HL-60 (cell line): ENCODE data around the gene DESI1.
A peak's percentile ranks its signal among the peaks of the same experiment; 100 is the strongest.

Source experiments
- DNase-seq, 2 experiments: peaks; one replicate each; pipeline ENCODE4 v3.0.0-alpha.2; 2010 to 2020; ENCODE audit warnings: low read depth in 1 of 2, low spot score in 1 of 2
- H3K27ac ChIP-seq: fragments of 250-450 bp; sonication (Bioruptor Pico); replicated peaks from 2 replicates; pipeline ENCODE4 v1.5.1; 2020; ENCODE audit warnings: mild to moderate bottlenecking, moderate library complexity
- H3K27me3 ChIP-seq: fragments of 250-450 bp; sonication (Bioruptor Pico); 2 replicates; pipeline ENCODE4 v1.5.1; 2021; ENCODE audit warnings: mild to moderate bottlenecking, moderate library complexity; ENCODE audit not compliant: insufficient read depth, poor library complexity, severe bottlenecking
- H3K4me3 ChIP-seq: replicated peaks from 2 replicates; pipeline ENCODE4 v1.5.1; 2011; ENCODE audit warnings: mild to moderate bottlenecking, control low read depth, low read length; ENCODE audit not compliant: insufficient read depth
- GABPA ChIP-seq: IDR thresholded peaks from 2 replicates; pipeline ENCODE4 v1.6.1; 2012; ENCODE audit warnings: low read depth
- POLR2AphosphoS5 ChIP-seq: IDR thresholded peaks from 2 replicates; pipeline ENCODE4 v1.6.1; 2012; ENCODE audit warnings: low read depth
- SPI1 ChIP-seq: IDR thresholded peaks from 2 replicates; pipeline ENCODE4 v1.6.1; 2012; ENCODE audit warnings: low read depth, mild to moderate bottlenecking, borderline replicate concordance
- TF ChIP-seq, protein P1 (sequence below): IDR thresholded peaks from one replicate; pipeline ENCODE4 v1.5.1; 2011; ENCODE audit warnings: low read length, control low read depth, inconsistent platforms; ENCODE audit not compliant: insufficient read depth
- TF ChIP-seq, protein P2 (sequence below): IDR thresholded peaks from 2 replicates; pipeline ENCODE4 v1.6.1; 2012; ENCODE audit warnings: low read depth; ENCODE audit not compliant: insufficient replicate concordance

Gene DESI1

DNA sequence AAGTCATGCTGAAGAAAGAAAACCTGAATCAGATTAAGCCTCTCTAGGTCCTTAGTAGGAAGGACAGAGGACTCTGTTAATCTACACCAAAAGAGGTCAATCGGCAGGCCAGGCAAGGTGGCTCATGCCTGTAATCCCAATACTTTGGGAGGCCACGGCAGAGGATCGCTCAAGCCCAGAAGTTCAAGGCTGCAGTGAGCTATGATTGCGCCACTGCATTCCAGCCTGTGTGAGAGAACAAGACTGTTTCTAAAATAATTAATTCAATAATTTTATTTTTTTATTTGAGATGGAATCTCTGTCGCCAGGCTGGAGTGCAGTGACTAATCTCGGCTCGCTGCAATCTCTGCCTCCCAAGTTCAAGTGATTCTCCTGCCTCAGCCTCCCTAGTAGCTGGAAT, 4.7 kb upstream of the DESI1 start:
- no peak overlapping the region for H3K27ac ChIP-seq
- no peak overlapping the region for H3K4me3 ChIP-seq
- TF ChIP-seq SPI1 (no peak), GABPA (no peak), POLR2AphosphoS5 (no peak)
- TF ChIP-seq, protein P1, sequence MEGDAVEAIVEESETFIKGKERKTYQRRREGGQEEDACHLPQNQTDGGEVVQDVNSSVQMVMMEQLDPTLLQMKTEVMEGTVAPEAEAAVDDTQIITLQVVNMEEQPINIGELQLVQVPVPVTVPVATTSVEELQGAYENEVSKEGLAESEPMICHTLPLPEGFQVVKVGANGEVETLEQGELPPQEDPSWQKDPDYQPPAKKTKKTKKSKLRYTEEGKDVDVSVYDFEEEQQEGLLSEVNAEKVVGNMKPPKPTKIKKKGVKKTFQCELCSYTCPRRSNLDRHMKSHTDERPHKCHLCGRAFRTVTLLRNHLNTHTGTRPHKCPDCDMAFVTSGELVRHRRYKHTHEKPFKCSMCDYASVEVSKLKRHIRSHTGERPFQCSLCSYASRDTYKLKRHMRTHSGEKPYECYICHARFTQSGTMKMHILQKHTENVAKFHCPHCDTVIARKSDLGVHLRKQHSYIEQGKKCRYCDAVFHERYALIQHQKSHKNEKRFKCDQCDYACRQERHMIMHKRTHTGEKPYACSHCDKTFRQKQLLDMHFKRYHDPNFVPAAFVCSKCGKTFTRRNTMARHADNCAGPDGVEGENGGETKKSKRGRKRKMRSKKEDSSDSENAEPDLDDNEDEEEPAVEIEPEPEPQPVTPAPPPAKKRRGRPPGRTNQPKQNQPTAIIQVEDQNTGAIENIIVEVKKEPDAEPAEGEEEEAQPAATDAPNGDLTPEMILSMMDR = no peak
- TF ChIP-seq, protein P2, sequence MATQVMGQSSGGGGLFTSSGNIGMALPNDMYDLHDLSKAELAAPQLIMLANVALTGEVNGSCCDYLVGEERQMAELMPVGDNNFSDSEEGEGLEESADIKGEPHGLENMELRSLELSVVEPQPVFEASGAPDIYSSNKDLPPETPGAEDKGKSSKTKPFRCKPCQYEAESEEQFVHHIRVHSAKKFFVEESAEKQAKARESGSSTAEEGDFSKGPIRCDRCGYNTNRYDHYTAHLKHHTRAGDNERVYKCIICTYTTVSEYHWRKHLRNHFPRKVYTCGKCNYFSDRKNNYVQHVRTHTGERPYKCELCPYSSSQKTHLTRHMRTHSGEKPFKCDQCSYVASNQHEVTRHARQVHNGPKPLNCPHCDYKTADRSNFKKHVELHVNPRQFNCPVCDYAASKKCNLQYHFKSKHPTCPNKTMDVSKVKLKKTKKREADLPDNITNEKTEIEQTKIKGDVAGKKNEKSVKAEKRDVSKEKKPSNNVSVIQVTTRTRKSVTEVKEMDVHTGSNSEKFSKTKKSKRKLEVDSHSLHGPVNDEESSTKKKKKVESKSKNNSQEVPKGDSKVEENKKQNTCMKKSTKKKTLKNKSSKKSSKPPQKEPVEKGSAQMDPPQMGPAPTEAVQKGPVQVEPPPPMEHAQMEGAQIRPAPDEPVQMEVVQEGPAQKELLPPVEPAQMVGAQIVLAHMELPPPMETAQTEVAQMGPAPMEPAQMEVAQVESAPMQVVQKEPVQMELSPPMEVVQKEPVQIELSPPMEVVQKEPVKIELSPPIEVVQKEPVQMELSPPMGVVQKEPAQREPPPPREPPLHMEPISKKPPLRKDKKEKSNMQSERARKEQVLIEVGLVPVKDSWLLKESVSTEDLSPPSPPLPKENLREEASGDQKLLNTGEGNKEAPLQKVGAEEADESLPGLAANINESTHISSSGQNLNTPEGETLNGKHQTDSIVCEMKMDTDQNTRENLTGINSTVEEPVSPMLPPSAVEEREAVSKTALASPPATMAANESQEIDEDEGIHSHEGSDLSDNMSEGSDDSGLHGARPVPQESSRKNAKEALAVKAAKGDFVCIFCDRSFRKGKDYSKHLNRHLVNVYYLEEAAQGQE = no peak
- DNase-seq = no peak
- H3K27me3 ChIP-seq = no peaks in the 10 kb centered on the region

DNA sequence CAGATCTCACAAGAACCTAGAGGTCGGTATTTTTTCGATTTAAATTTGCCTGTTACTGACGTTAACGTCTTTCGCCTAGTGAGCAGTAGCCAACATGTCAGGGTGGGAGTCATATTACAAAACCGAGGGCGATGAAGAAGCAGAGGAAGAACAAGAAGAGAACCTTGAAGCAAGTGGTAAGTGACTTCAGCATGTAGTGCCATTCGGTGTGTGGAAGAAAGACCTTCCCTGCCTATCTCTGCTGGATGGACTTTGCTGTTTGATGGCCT, 1.0 kb upstream of the DESI1 start:
- DNase-seq = no peak
- H3K27ac ChIP-seq = peak overlapping the region; percentile 94
- H3K27me3 ChIP-seq = no peaks in the 10 kb centered on the region
- H3K4me3 ChIP-seq = peak overlapping the region; percentile 89
- TF ChIP-seq, protein P2 = no peak
- no peak for TF ChIP-seq POLR2AphosphoS5
- TF ChIP-seq GABPA = no peak
- TF ChIP-seq SPI1 = no peak
- TF ChIP-seq, protein P1 = no peak

DNA sequence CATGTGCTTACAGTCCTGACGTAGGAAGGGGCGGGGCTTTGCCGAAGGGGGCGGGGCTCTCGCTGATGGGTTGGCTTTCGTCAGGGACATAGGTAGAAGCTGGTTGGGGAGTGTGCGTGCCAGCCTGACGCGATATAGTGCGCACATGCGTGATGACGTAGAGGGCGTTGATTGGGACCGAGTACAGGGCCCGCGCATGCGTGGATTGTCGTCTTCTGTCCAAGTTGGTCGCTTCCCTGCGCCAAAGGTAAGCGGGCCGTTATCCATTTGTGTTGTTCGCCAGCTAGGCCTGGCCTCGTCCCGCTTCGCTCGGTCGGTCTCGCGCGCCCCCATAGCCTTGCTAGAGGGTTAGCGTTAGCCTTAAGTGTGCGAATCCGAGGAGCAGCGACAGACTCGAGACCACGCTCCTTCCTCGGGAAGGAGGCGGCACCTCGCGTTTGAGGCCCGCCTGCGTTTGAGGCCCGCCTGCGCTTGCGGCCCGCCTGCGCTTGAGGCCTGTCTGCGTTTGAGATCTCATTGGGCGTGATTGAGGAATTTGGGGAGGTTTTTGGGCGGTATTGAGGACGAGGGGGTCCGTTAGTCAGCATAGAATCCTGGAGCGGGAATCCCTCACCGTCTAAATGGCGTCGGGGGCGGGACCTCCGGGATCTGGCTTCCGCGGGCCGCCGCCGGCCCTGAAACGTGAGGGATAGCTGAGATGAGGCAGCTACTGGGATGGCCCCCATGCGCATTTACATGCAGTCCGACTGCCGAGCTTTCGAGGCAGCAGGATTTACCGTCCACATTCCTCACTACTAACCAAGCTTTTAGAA, 462 bp upstream of the DESI1 start, which contains the start of gene XRCC6:
TSS of gene XRCC6 (plus strand) at position 197 of the 812 bp plus-strand sequence. CDS start 710 bp downstream, outside the sequence.
- Histone ChIP-seq H3K4me3 (peak within 1 kb of the TSS; percentile 89), H3K27ac (peak within 1 kb of the TSS; percentile 94), H3K27me3 (no peaks in the 10 kb centered on the region)
- TF ChIP-seq, protein P2 = peak; percentile 38
- TF ChIP-seq, protein P1 = no peak
- TF ChIP-seq SPI1 (no peak), POLR2AphosphoS5 (peak; percentile 87), GABPA (0 out of 2 replicates have a peak, but pooled peaks have one; percentile 38)
- peak; percentile 100 for DNase-seq
